Activated CD4-positive, alpha-beta T cell treated with anti-CD3 and anti-CD28 coated beads, Interleukin-10, Interleukin-2, amounts not matched to agents 100 ng/mL and 50 ng/mL, durations not matched to agents 16 hours and 8 hours (primary cell): ENCODE data around the gene NR1H3.
A peak's percentile ranks its signal among the peaks of the same experiment; 100 is the strongest.

Experiments used
- DNase-seq: peaks from one replicate; pipeline ENCODE4 v3.0.0-alpha.2; 2020

The NR1H3 gene

GRCh38 chr11:47270331-47271271 lies 12.8 kb downstream of the NR1H3 start:
- DNase-seq = peak; percentile 70

GRCh38 chr11:47271328-47271727 lies 13.5 kb downstream of the NR1H3 start:
- DNase-seq = peak; percentile 27

GRCh38 chr11:47271961-47272661 lies 14.3 kb downstream of the NR1H3 start:
- DNase-seq = no peak

GRCh38 chr11:47272706-47273105 lies 14.9 kb downstream of the NR1H3 start:
- DNase-seq = no peak

GRCh38 chr11:47274495-47275235 lies 16.9 kb downstream of the NR1H3 start:
- DNase-seq = no peak

GRCh38 chr11:47276923-47277322 lies 19.1 kb downstream of the NR1H3 start:
- DNase-seq = no peak

- no peak for DNase-seq
These were observed 20.3 kb downstream of the NR1H3 start for GRCh38 chr11:47278058-47278457.

GRCh38 chr11:47278769-47279168 lies 21.0 kb downstream of the NR1H3 start:
- no peak for DNase-seq

- DNase-seq = no peak
These were observed 22.3 kb downstream of the NR1H3 start for GRCh38 chr11:47280099-47280498.

GRCh38 chr11:47280860-47281259 lies 23.1 kb downstream of the NR1H3 start:
- DNase-seq = no peak

- no peak for DNase-seq
These were observed 24.7 kb downstream of the NR1H3 start for GRCh38 chr11:47282462-47282861.

- no peak for DNase-seq
These were observed 26.4 kb downstream of the NR1H3 start for GRCh38 chr11:47284151-47284550.

GRCh38 chr11:47285969-47286770 lies 28.4 kb downstream of the NR1H3 start:
- no peak for DNase-seq

- DNase-seq = no peak
These were observed 30.3 kb downstream of the NR1H3 start for GRCh38 chr11:47288066-47288465.

GRCh38 chr11:47289856-47290255 lies 32.1 kb downstream of the NR1H3 start:
- DNase-seq = no peak

- no peak for DNase-seq
These were observed 37.6 kb downstream of the NR1H3 start for GRCh38 chr11:47295385-47295784.

- DNase-seq = no peak
These were observed 38.2 kb downstream of the NR1H3 start for GRCh38 chr11:47296045-47296444.

GRCh38 chr11:47299078-47299477 lies 41.3 kb downstream of the NR1H3 start:
- no peak for DNase-seq

- no peak for DNase-seq
These were observed 45.1 kb downstream of the NR1H3 start for GRCh38 chr11:47302853-47303252.

GRCh38 chr11:47305734-47306483 lies 48.1 kb downstream of the NR1H3 start:
- DNase-seq = no peak

- no peak for DNase-seq
These were observed 48.7 kb downstream of the NR1H3 start for GRCh38 chr11:47306484-47306844.
